Anterior cingulate cortex (tissue), 58 donors: ENCODE data around the gene TSPEAR.
A peak's percentile ranks its signal among the peaks of the same experiment; 100 is the strongest.

Experiments used
- DNase-seq, 58 donors: peaks; one replicate each; lab custom pipeline; 2025; lab: John Stamatoyannopoulos, UW

The TSPEAR gene

GRCh38 chr21:44463724-44464123 lies 247.6 kb downstream of the TSPEAR start:
- DNase-seq, result peak in 10 of 58 donors; percentile 11 to 38 (median 26)

GRCh38 chr21:44462834-44463200 lies 248.6 kb downstream of the TSPEAR start:
- no peak for DNase-seq

GRCh38 chr21:44462086-44462833 lies 249.1 kb downstream of the TSPEAR start:
- no peak for DNase-seq

- no peak for DNase-seq
Observed at GRCh38 chr21:44461464-44462001, 249.8 kb downstream of the TSPEAR start.

GRCh38 chr21:44461005-44461404 lies 250.4 kb downstream of the TSPEAR start:
- DNase-seq, result no peak

DNA sequence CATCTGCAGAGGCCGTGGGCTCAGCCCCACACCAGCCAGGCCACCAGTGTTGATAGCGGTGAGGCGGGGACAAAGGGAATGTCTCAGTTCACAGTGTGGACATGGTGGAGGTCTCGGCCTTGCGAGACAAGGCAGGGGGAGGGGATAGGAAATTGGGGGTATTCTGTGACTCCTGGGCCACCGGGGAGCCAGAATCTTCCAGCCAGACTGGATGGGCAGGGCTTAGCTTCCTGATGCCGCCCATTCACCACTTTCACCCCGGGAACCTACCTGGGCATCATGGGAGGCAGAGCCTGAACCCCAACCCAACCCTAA lies 251.0 kb downstream of the TSPEAR start:
- no peak for DNase-seq

- no peak for DNase-seq
Observed at GRCh38 chr21:44459712-44460440, 251.5 kb downstream of the TSPEAR start.

GRCh38 chr21:44458971-44459711 lies 252.2 kb downstream of the TSPEAR start:
- DNase-seq, result no peak

- DNase-seq, result no peak
Observed at GRCh38 chr21:44456915-44457736, 254.2 kb downstream of the TSPEAR start.

DNA sequence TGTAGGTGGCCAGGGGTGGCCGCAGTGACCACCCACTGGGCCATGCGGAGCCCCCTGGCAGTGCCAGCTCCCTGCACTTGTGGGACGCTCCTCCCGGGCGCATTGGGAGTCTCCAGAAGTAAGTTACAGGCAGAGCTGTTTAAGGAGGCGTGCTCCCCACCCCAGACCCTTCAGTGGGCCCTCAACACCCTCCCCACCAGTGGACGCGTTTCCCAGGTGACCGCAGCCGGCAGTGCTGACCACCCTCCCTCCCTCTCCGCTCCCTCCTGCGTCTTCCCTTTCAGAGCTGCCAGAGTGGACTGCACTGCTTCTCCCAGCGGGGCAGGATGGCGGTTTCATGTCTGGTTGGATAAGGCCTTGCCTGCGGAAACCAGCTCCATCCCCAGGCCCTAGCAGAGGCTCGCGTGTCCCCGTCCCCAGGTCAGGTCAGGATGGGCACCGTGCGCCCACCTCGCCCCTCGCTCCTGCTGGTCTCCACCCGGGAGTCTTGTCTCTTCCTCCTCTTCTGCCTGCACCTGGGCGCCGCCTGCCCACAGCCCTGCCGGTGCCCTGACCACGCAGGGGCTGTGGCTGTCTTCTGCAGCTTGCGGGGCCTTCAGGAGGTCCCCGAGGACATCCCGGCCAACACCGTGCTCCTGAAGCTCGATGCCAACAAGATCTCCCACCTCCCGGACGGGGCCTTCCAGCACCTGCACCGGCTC lies 255.0 kb downstream of the TSPEAR start:
- no peak for DNase-seq

- no peak for DNase-seq
Observed at GRCh38 chr21:44455524-44456213, 255.7 kb downstream of the TSPEAR start.

DNA sequence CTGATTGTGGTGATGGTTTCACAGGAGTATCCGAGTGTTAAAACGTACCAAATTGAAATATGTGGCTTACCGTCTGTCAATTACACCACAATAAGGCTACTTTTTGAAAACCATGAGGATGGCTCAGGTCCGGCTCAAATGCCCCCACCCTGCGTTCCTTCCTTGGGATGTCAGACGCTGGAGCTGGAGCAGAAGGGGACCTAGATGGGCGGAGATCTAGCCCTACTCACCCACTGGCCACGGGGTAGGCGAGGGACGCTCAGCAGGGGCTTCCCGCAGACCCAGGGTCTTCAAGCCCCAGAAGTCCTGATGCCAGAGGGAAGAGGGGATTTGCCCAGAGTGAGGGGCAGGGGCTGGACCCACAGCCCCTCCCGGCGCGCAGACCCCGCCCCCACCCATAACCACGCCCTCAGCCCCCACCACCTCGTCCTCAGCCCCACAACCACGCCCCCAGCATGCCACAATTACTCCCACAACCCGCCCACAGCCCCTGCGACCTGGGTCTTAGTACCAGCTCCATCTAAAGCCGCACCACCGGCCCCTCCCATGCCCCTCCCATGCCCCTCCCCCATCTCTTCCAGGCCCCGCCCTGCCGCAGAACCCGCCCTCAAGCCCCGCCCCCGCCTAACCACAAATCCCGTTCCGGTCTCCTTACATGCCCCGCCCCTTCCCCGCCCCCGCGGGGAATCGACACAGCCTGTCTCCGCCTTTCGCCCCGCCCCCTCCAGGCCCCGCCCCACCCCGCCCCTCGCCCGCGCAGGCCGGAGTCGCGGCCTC lies 256.4 kb downstream of the TSPEAR start, which contains the start of gene LRRC3:
LRRC3 (plus strand) TSS at position 764 of the 777 bp plus-strand sequence. CDS start 1,135 bp downstream, outside the sequence.
- DNase-seq, result peak in 10 of 58 donors; percentile 2 to 49 (median 26)

DNA sequence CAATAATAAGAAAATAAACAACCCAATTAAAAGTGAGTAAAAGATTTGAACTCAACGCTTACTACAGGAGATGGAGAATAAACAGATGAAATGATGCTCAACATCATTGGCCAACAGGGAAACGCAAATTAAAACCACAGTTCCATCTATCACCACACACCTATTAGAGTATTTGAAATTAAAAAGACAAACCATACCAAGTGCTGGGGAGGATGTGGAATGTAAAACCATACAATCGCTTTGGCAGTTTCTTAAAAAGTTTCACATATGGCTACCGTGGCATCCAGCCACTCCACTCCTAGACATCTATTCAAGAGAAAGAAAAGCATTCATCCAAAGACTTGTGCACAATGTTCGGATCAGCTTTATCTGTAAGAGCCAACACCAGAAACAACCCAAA lies 257.3 kb downstream of the TSPEAR start:
- no peak for DNase-seq

- no peak for DNase-seq
Observed at GRCh38 chr21:44453120-44453519, 258.3 kb downstream of the TSPEAR start.

DNA sequence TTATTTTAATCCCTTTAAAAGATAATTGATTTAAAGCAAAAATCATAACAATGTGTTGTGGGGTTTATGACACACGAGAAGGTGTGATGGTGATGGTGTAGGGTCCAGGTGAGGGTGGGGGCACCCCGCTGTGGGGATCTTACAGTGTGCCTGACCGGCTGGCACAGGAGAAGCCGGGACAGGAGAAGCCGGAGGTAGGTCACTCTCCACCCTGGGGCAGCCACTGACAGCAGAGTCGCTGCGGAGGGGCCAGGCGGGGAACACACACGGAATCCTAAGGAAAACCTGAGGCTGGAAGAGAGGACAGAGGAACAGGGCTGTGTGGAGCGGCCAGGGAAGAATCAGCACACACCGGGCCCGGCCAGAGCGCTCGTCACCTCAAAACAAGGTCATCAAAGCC lies 260.4 kb downstream of the TSPEAR start:
- no peak for DNase-seq

DNA sequence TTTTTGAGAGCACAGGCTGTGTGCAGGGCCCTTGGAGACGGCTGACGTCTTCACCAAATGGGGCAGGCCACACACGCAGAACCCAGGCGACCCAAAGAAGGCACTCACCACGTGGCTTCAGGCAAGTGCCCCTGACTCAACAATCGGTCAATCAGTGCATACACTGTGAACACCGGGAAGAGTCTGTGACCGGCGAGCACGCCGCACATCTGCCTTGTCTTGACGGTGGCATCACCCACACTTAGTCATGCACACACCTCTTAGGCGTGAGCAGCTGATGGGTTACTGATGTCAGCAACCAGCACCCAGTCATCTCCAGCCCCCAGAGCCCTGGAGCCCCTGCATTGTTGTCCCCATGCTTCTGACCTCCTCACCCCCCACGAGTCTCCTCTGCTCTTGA lies 261.0 kb downstream of the TSPEAR start:
- no peak for DNase-seq

DNA sequence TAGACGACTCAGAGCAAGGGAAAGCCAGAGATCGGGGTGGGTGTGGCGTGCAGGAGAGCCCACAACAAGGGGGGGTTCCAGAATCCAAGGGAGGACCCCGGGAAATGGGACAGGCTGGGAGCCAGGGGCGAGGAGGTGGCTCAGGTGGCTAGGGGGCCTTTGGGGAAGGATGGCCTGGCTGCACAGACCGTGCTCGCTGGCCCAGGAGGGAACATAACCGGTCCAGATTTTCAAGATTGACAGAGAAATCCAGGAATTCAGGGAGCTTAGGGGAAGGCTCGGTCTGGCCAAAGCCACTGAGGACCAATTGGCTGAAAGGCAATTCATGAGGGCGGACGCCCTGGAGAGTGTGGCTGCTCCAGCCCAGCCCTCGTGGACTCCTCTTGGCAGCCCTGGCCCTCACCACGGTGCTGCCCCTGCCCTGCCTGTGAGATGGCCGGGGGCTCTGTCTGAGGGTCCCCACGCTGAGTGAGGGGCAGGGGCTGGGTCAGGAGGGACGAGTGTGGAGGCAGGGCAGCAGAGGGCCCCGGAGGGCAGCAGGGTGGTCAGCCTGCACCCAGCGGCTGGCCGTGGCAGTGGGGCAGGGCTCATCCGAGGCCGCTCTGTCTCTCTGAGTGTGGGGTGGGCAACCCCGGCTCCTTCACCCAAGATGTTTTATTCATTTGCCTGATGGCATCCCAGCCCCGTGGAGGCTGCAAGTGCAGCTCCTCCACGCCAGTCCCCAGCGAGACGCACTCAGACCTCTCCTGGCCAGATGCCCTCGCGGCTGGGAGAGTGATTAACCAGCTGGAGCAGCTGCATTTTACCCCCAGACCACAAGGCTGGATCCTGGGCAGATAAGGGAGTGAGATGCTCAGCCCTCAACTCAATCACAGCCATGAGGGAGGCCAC lies 261.7 kb downstream of the TSPEAR start:
- no peak for DNase-seq
